ENCODE data around the gene AGPAT4.

DNA sequence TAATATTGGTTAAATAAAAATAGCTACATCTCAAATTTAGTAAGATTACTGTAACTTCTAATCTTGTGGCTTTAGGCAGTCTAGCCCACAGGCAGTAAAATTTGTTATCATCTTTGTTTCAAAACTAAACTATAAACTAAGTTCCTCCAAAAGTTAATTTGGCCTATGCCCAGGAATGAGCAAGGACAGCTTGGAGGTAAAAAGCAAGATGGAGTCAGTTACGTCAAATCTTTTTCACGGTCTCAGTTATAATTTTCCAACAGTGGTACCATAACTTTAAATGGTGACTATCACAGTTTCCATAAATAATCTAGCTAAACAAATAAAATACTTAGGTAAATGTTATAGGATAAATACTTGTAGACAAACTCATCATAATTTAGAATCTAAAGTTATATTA lies 63.0 kb downstream of the AGPAT4 start:
- TF ChIP-seq, protein P1, sequence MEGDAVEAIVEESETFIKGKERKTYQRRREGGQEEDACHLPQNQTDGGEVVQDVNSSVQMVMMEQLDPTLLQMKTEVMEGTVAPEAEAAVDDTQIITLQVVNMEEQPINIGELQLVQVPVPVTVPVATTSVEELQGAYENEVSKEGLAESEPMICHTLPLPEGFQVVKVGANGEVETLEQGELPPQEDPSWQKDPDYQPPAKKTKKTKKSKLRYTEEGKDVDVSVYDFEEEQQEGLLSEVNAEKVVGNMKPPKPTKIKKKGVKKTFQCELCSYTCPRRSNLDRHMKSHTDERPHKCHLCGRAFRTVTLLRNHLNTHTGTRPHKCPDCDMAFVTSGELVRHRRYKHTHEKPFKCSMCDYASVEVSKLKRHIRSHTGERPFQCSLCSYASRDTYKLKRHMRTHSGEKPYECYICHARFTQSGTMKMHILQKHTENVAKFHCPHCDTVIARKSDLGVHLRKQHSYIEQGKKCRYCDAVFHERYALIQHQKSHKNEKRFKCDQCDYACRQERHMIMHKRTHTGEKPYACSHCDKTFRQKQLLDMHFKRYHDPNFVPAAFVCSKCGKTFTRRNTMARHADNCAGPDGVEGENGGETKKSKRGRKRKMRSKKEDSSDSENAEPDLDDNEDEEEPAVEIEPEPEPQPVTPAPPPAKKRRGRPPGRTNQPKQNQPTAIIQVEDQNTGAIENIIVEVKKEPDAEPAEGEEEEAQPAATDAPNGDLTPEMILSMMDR (IDR thresholded peaks at IDR 0.05), result no peak
- TF ChIP-seq POLR2AphosphoS5 (IDR thresholded peaks at IDR 0.05), result no peak
